Stomach smooth muscle (tissue), 2 donors: Measurements from ENCODE around the gene SGCA.
A peak's percentile ranks its signal among the peaks of the same experiment; 100 is the strongest.

ENCODE experiments used
- H3K27ac ChIP-seq: one replicate; pipeline ENCODE4 v1.7.0; 2013; ENCODE audit warnings: mild to moderate bottlenecking, low read length, inconsistent platforms
- H3K27me3 ChIP-seq, 2 donors: one replicate each; pipeline ENCODE4 v1.7.0; 2013; ENCODE audit warnings: low read length in 2 of 2; ENCODE audit not compliant: insufficient read depth in 2 of 2, control insufficient read depth in 1 of 2
- H3K36me3 ChIP-seq, 2 donors: one replicate each; pipeline ENCODE4 v1.7.0; 2013; ENCODE audit warnings: low read length in 2 of 2; ENCODE audit not compliant: control insufficient read depth in 2 of 2, insufficient read depth in 2 of 2
- H3K4me1 ChIP-seq: one replicate; pipeline ENCODE4 v1.7.0; 2013; ENCODE audit warnings: low read length; ENCODE audit not compliant: control insufficient read depth, insufficient read depth
- H3K4me3 ChIP-seq, 2 donors: one replicate each; pipeline ENCODE4 v1.7.0; 2013; ENCODE audit warnings: low read length in 2 of 2
- H3K9ac ChIP-seq, 2 donors: one replicate each; pipeline ENCODE4 v1.7.0; 2013; ENCODE audit warnings: low read length in 2 of 2, mild to moderate bottlenecking in 1 of 2
- H3K9me3 ChIP-seq, 2 donors: one replicate each; pipeline ENCODE4 v1.7.0; 2013; ENCODE audit warnings: low read length in 2 of 2; ENCODE audit not compliant: control insufficient read depth in 2 of 2
- donor health status: healthy.
- donor health status: Pancreatic carcinoma.

The SGCA gene

DNA sequence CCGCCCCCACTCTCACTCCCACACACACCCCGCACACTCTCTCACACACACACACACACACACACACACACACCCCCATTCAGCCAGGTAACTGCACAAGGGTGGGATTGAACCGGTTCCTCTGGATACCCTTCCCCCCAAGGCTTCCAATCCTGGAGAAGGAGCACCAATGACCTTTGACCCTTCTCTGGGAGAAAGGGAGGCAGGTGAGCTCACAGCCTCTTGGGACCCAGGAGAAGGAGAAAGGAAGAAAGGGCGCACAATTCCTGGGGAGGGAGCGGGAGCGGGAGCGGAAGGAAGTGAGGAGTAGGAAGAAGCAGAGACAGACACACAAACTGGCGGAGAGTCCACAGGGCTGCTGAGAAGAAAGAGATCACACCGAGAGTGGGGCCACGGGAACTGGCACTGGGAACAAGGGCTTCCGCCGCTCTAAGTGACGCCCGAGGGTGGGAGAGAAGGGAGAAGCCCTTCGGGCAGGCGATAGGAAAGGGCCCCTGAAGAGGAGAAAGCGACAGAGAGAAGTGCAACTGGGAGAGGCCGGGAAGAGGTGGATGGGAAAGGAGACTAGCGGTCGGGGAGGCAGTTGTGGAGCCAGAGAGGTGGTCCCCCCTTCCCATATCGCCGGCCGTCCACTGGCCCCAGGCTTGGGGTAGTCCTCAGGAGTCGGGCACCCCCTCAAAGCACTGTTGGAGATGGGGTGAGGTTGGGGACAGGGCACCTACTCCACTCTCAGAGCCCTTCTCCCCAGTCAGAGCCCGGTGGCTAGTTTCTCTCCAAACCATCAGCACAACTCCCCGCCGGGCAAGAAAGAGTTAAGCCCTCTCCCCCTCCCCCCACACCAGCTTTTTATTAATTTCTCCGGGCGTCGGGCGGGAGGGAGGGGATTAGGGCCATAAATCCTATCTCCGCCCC lies 37.1 kb upstream of the SGCA start:
- no peaks in the 10 kb centered on the region for H3K9me3 ChIP-seq
- no peaks in the 10 kb centered on the region for H3K36me3 ChIP-seq
- peaks cover 32% of the 10 kb centered on the region for H3K4me1 ChIP-seq
- H3K9ac ChIP-seq, result peak overlapping the region in 1 of 2 donors; percentile 36
- H3K27ac ChIP-seq, result no peak overlapping the region
- H3K27me3 ChIP-seq, result peaks cover 2 to 14% of the 10 kb centered on the region in 2 donors
- peak overlapping the region in 1 of 2 donors; percentile 61 for H3K4me3 ChIP-seq

DNA sequence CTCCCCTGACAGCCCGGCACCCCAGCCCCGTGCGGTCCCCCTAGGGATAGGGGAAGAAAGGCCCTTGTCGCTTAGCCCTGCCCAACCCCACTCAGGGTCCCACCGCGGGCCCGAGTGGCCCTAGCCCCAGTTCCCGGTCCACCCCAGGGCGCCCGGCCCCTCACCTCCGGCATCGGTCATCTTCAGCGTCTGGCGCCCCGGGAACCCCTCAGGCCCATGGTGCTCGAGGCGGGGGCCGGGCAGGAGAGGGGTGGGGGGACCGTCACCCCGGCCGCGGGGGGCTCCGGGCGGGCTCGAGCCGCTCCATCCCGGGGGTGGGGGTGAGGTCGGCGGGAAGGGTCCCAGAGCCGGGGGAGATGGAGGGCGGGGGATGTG lies 36.5 kb upstream of the SGCA start:
- Histone ChIP-seq H3K27me3 (peaks cover 2 to 14% of the 10 kb centered on the region in 2 donors), H3K36me3 (no peaks in the 10 kb centered on the region), H3K4me1 (peaks cover 31% of the 10 kb centered on the region), H3K4me3 (peak overlapping the region in 1 of 2 donors; percentile 63), H3K9me3 (no peaks in the 10 kb centered on the region), H3K27ac (no peak overlapping the region), H3K9ac (no peak overlapping the region)

DNA sequence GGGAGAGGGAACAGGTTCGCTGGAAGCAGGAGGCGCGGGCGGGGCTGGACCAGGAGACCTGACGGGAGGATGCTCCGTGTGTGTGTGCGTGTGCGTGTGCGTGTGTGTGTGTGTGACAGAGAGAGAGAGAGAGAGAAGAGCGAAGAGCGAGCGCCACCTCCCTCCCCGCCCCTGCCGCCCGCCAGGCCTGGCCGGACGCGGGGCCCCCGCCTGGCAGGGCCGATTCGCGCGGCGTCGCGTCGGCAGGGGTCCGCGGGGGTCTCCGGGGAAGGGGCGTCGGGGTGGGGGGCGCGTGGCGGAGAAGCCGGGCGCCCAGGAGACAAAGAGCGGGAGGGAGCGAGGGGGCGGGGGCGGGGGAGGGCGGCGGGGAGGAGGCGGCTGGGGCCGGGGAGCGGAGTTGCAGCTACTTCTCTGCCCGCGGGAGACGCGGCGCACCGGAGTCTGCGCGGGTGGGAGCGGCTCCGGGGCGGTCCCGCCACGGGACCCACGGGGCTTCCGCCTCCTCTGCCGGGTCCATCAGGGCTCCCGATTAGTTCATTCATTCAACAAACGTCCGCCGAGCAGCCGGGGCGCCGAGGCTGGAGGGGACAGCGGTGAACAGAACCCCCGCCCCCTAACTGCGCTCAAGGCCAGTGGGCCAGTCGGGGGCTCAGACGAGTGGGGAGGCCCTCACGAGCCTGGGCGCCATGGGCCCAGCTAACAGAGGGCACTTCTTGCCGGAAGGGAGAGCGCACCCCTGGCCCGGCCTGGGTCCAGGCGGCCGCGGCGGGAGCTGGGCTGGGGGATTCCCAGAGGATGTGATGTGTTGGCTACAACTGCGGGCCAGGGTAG lies 35.9 kb upstream of the SGCA start, which contains the start of gene SAMD14:
Gene SAMD14 (minus strand): TSS at position 433 of the 831 bp plus-strand sequence. CDS start 5,201 bp downstream, outside the sequence.
- Histone ChIP-seq H3K4me3 (peak within 1 kb of the TSS; percentile 49 to 66), H3K9me3 (no peaks in the 10 kb centered on the region), H3K4me1 (peaks cover 33% of the 10 kb centered on the region), H3K9ac (no peak within 1 kb of the TSS), H3K27me3 (peaks cover 2 to 14% of the 10 kb centered on the region in 2 donors), H3K27ac (no peak within 1 kb of the TSS), H3K36me3 (peaks cover 0 to 2% of the 10 kb centered on the region in 2 donors)

DNA sequence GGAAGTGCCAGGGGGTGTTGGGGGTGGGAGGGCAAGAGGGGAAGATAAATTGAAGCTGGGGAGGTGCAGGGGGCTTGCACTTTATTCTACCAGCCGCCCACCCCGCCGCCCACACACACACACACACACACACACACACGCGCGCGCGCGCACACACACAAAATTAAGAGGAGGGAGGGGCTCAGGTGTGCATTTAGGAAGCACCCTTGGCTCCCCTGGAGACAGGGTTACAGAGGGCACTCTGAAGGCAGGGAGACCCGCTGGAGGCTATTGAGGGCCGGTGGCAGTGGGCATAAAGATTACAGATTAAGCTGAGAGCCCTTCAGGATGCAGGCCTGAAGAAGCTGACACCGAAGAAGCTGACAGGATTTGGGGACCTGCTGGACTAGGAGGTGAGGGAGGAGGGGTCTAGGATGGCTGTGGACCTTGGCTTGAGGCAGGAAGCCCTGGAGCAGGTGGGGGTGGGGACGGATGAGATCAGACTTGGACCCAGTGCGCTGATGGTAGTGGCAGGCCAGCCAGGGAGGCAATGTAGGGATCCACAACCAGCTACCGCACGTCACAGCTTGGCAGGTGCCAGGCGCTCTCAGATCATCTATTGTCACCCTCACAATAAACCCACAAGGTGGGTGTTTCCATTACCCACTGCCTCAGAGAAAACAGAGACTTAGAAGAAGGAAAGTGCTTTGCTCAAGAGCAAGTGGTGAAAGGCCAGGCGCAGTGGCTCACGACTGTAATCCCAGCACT lies 35.1 kb upstream of the SGCA start:
- H3K27me3 ChIP-seq, result peaks cover 2 to 14% of the 10 kb centered on the region in 2 donors
- H3K9ac ChIP-seq, result no peak overlapping the region
- H3K4me1 ChIP-seq, result peaks cover 33% of the 10 kb centered on the region
- H3K36me3 ChIP-seq, result peaks cover 5 to 7% of the 10 kb centered on the region in 2 donors
- H3K9me3 ChIP-seq, result no peaks in the 10 kb centered on the region
- peak overlapping the region in 1 of 2 donors; percentile 66 for H3K4me3 ChIP-seq
- H3K27ac ChIP-seq, result no peak overlapping the region

DNA sequence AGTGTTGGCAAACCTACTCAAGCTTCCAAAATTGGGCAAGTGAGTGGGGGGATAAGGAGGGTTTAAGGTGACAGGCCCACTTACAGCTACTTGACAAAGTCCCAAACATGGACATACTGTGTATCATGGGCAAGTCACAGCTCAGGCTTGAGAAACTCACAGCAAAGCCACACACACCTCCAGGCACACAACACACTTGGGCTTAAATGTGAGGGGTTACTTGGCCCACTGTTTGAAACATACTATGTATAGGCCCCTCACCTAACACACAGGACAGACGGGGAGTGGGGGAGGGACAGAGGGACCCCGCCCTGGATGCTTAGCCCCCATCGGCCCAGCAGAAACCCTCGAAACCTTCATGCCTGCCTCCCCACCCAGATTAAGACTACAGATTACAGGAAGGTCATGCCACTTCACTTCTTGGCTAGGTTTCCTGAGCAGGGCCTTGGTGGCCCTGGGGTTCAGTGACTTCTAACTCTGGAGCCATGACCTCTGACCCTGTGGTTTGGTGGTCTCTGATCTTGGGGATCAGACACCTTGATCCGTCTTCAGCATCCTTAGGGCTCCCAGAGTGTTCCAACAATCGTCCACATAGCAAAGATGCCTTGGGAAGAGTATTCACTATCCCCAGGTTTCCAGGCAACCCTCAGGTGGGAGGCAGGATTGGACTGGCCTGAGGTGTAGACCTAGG lies 33.6 kb upstream of the SGCA start:
- no peak overlapping the region for H3K27ac ChIP-seq

DNA sequence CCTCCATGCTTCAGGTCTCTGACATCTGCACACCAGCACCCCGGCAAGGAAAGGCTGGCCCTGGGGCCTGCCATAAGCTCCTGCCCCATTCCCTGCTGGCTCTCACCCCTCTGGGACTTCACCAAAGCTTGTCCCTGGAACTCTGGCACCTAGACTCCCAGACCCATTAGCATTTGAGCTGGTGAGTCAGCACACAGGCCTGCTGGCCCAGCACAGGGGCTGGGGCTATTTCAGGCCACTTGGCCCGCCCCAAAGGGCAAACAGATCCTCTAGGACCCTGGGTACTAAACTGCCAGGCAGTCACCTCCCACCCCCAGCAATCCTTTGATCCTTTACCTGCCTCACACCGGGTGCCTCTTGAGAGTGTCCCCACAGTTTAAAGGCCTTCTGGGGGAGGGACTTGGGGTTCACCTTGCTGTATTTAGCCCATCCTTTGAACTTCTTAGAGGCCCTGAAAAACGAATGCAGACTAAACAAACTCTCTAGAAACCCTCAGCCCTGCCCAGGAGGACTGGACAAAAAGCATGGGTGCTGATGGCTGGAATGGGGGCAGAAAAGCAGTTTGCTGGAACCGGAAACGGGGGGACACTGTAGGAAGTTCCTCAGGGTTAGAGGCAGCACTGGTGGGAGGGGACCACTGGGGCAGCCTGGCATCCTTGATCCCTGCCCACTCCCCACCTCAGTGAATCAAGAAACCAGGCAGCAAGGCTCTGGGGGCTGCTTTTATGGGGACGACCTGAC lies 32.6 kb upstream of the SGCA start:
- H3K27ac ChIP-seq, result peak overlapping the region; percentile 70
- H3K36me3 ChIP-seq, result peaks cover 18 to 23% of the 10 kb centered on the region in 2 donors
- H3K9ac ChIP-seq, result peak overlapping the region in 1 of 2 donors; percentile 42
- no peaks in the 10 kb centered on the region for H3K9me3 ChIP-seq
- H3K27me3 ChIP-seq, result peaks cover 2 to 14% of the 10 kb centered on the region in 2 donors
- no peak overlapping the region for H3K4me3 ChIP-seq
- H3K4me1 ChIP-seq, result peaks cover 33% of the 10 kb centered on the region

More for the DNA sequence above, 33.6 kb upstream of the SGCA start:
- no peak overlapping the region for H3K9ac ChIP-seq
- peaks cover 2 to 14% of the 10 kb centered on the region in 2 donors for H3K27me3 ChIP-seq
- no peak overlapping the region for H3K4me3 ChIP-seq
- H3K4me1 ChIP-seq, result peaks cover 33% of the 10 kb centered on the region
- H3K9me3 ChIP-seq, result no peaks in the 10 kb centered on the region
- H3K36me3 ChIP-seq, result peaks cover 12 to 15% of the 10 kb centered on the region in 2 donors

DNA sequence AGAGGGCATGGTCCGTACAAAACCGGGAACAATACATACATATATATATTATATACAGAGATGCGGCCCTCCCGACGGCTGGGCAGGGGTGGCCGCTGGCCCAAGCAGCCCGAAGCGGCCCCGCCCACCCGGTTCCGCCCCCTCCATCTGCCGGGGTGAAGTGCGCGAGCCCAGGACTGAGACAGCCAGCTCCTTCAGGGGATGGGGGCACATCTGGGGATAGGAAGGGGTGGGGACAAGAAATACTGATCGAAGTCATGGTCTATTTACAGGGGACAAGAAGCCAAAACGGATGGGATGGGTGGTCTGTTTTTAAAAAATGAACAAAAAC lies 32.1 kb upstream of the SGCA start:
- Histone ChIP-seq H3K9me3 (no peaks in the 10 kb centered on the region), H3K27me3 (peaks cover 2 to 11% of the 10 kb centered on the region in 2 donors), H3K4me3 (no peak overlapping the region), H3K36me3 (peaks cover 23 to 29% of the 10 kb centered on the region in 2 donors), H3K27ac (peak overlapping the region; percentile 70), H3K4me1 (peaks cover 33% of the 10 kb centered on the region), H3K9ac (no peak overlapping the region)

- H3K36me3 ChIP-seq, result peaks cover 30 to 36% of the 10 kb centered on the region in 2 donors
- H3K27ac ChIP-seq, result no peak overlapping the region
- no peak overlapping the region for H3K9ac ChIP-seq
- H3K27me3 ChIP-seq, result peaks cover 0 to 4% of the 10 kb centered on the region in 2 donors
- H3K4me1 ChIP-seq, result peaks cover 31% of the 10 kb centered on the region
- no peaks in the 10 kb centered on the region for H3K9me3 ChIP-seq
- no peak overlapping the region for H3K4me3 ChIP-seq
Measured at GRCh38 chr17:50134206-50135110, 31.3 kb upstream of the SGCA start.
